Neural cell (in vitro differentiated cells): ENCODE measurements around the gene C1orf21. TPM values are rescaled to one million over a fixed set of nuclear protein-coding genes. Genes with fewer than 3 reads are reported as not detected.

ENCODE experiments used
- H2AFZ ChIP-seq: fragments of 200-600, 300-800 bp; sonication (generic), shearing (Covaris generic); 2 replicates; pipeline ENCODE4 v1.6.0; 2014; ENCODE audit warnings: low read depth, mild to moderate bottlenecking, antibody characterized with exemption, low read length, moderate library complexity
- H3F3A ChIP-seq: fragments of 200-600 bp; shearing (Covaris generic); 2 replicates; pipeline ENCODE4 v1.6.1; 2016; ENCODE audit warnings: mild to moderate bottlenecking, moderate library complexity, mixed read lengths, antibody characterized with exemption, low read length; ENCODE audit not compliant: insufficient read depth, poor library complexity, severe bottlenecking
- H3K27ac ChIP-seq: fragments of 200-600, 300-800 bp; sonication (generic), shearing (Covaris generic); 2 replicates; pipeline ENCODE4 v1.5.1; 2014; ENCODE audit warnings: mild to moderate bottlenecking, low read length, moderate library complexity
- H3K27me3 ChIP-seq: fragments of 300-800, 200-600 bp; sonication (generic), shearing (Covaris generic); 2 replicates; pipeline ENCODE4 v1.6.0; 2014; ENCODE audit warnings: mild to moderate bottlenecking, low read depth, low read length, moderate library complexity; ENCODE audit not compliant: insufficient read depth
- H3K36me3 ChIP-seq: fragments of 300-800, 200-600 bp; sonication (generic), shearing (Covaris generic); 2 replicates; pipeline ENCODE4 v1.5.1; 2014; ENCODE audit warnings: mild to moderate bottlenecking, antibody characterized with exemption, low read length, moderate library complexity; ENCODE audit not compliant: insufficient read depth
- H3K4me2 ChIP-seq: fragments of 300-800, 200-600 bp; sonication (generic), shearing (Covaris generic); 2 replicates; pipeline ENCODE4 v1.6.0; 2014; ENCODE audit warnings: mild to moderate bottlenecking, low read length
- H3K4me3 ChIP-seq: fragments of 300-800, 200-600 bp; sonication (generic), shearing (Covaris generic); 2 replicates; pipeline ENCODE4 v1.5.1; 2014; ENCODE audit warnings: mild to moderate bottlenecking, low read length, moderate library complexity
- H3K79me2 ChIP-seq: fragments of 200-600 bp; shearing (Covaris generic); replicated peaks from 2 replicates; pipeline ENCODE4 v1.6.0; 2014; ENCODE audit warnings: mild to moderate bottlenecking, low read length, moderate library complexity; ENCODE audit not compliant: insufficient read depth
- H3K9ac ChIP-seq: fragments of 300-800, 200-600 bp; sonication (generic), shearing (Covaris generic); 2 replicates; pipeline ENCODE4 v1.6.1; 2016; ENCODE audit warnings: mild to moderate bottlenecking, low read length, mixed read lengths
- H3K9me2 ChIP-seq: fragments of 200-600 bp; shearing (Covaris generic); 2 replicates; pipeline ENCODE4 v1.6.1; 2016; ENCODE audit warnings: mild to moderate bottlenecking, low read length, mixed read lengths; ENCODE audit not compliant: insufficient read depth
- H3K9me3 ChIP-seq: fragments of 200-600, 300-800 bp; sonication (generic), shearing (Covaris generic); 2 replicates; pipeline ENCODE4 v1.6.1; 2016; ENCODE audit warnings: mild to moderate bottlenecking, mixed run types, low read length, moderate library complexity, mixed read lengths
- H4K20me1 ChIP-seq: fragments of 200-600 bp; shearing (Covaris generic); 2 replicates; pipeline ENCODE4 v1.6.1; 2016; ENCODE audit warnings: mild to moderate bottlenecking, mixed run types; ENCODE audit not compliant: insufficient read depth
- EP300 ChIP-seq: fragments of 450-650 bp; conservative IDR thresholded peaks from 2 replicates; pipeline ENCODE4 v1.6.1; 2014; ENCODE audit warnings: antibody characterized with exemption, mild to moderate bottlenecking, moderate library complexity; ENCODE audit not compliant: poor library complexity, severe bottlenecking
- EZH2 ChIP-seq: fragments of 200-600, 300-800 bp; shearing (Covaris generic), sonication (generic); IDR thresholded peaks from 2 replicates; pipeline ENCODE4 v1.6.1; 2014; ENCODE audit warnings: antibody characterized with exemption, low read length, borderline replicate concordance, mild to moderate bottlenecking; ENCODE audit not compliant: insufficient read depth, poor library complexity, severe bottlenecking
- MXI1 ChIP-seq: fragments of 450-650 bp; conservative IDR thresholded peaks from 2 replicates; pipeline ENCODE4 v1.6.1; 2014; ENCODE audit warnings: antibody characterized with exemption, mild to moderate bottlenecking; ENCODE audit not compliant: poor library complexity, severe bottlenecking
- POLR2AphosphoS5 ChIP-seq: IDR thresholded peaks from 2 replicates; pipeline ENCODE4 v1.6.1; 2012
- RAD21 ChIP-seq: fragments of 450-650 bp; conservative IDR thresholded peaks from 2 replicates; pipeline ENCODE4 v1.6.1; 2014; ENCODE audit warnings: antibody characterized with exemption, mild to moderate bottlenecking, moderate library complexity
- REST ChIP-seq: IDR thresholded peaks from 2 replicates; pipeline ENCODE4 v1.6.1; 2012; ENCODE audit warnings: borderline replicate concordance
- SMC3 ChIP-seq: fragments of 450-650 bp; conservative IDR thresholded peaks from 2 replicates; pipeline ENCODE4 v1.6.1; 2014; ENCODE audit warnings: antibody characterized with exemption, mild to moderate bottlenecking, moderate library complexity; ENCODE audit not compliant: poor library complexity
- TAF1 ChIP-seq: IDR thresholded peaks from 2 replicates; pipeline ENCODE4 v1.6.1; 2012; ENCODE audit warnings: low read depth
- polyA plus RNA-seq: library from polyadenylated mRNA; depleted of rRNA; stranded (reverse); fragments of >200 nt; gene quantifications from 2 replicates; pipeline ENCODE4 v1.2.3, GENCODE V29; 2014
- TF ChIP-seq, protein P1 (sequence below): fragments of 450-650 bp; IDR thresholded peaks from 2 replicates; pipeline ENCODE4 v1.5.1; 2014; ENCODE audit warnings: antibody characterized with exemption, mild to moderate bottlenecking, moderate library complexity; ENCODE audit not compliant: poor library complexity, severe bottlenecking

Gene C1orf21
- polyA plus RNA-seq, 1 donor from 2014 or later: 21.1 TPM

GRCh38 chr1:184350573-184350972 lies 36.3 kb upstream of the C1orf21 start:
- H3K9me3 ChIP-seq: no peaks in the 10 kb centered on the region
- no peaks in the 10 kb centered on the region for H3K79me2 ChIP-seq
- H3K27me3 ChIP-seq: no peaks in the 10 kb centered on the region
- no peaks in the 10 kb centered on the region for H3K36me3 ChIP-seq
- TF ChIP-seq EZH2 (no peak), RAD21 (no peak), REST (no peak), EP300 (no peak), TAF1 (no peak), POLR2AphosphoS5 (no peak), SMC3 (no peak), MXI1 (no peak)
- TF ChIP-seq, protein P1, sequence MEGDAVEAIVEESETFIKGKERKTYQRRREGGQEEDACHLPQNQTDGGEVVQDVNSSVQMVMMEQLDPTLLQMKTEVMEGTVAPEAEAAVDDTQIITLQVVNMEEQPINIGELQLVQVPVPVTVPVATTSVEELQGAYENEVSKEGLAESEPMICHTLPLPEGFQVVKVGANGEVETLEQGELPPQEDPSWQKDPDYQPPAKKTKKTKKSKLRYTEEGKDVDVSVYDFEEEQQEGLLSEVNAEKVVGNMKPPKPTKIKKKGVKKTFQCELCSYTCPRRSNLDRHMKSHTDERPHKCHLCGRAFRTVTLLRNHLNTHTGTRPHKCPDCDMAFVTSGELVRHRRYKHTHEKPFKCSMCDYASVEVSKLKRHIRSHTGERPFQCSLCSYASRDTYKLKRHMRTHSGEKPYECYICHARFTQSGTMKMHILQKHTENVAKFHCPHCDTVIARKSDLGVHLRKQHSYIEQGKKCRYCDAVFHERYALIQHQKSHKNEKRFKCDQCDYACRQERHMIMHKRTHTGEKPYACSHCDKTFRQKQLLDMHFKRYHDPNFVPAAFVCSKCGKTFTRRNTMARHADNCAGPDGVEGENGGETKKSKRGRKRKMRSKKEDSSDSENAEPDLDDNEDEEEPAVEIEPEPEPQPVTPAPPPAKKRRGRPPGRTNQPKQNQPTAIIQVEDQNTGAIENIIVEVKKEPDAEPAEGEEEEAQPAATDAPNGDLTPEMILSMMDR: no peak
- H3K27ac ChIP-seq: no peak overlapping the region
- no peak overlapping the region for H2AFZ ChIP-seq
- no peak overlapping the region for H3K4me2 ChIP-seq
- no peaks in the 10 kb centered on the region for H3K9me2 ChIP-seq
- H4K20me1 ChIP-seq: no peaks in the 10 kb centered on the region
- no peak overlapping the region for H3K4me3 ChIP-seq
- no peaks in the 10 kb centered on the region for H3F3A ChIP-seq
- H3K9ac ChIP-seq: no peak overlapping the region

- Histone ChIP-seq H3K9me2 (no peaks in the 10 kb centered on the region), H3K36me3 (no peaks in the 10 kb centered on the region), H4K20me1 (no peaks in the 10 kb centered on the region), H3K27ac (no peak overlapping the region), H3K27me3 (no peaks in the 10 kb centered on the region), H3F3A (no peaks in the 10 kb centered on the region), H3K79me2 (no peaks in the 10 kb centered on the region), H3K9me3 (no peaks in the 10 kb centered on the region), H3K9ac (no peak overlapping the region), H3K4me2 (no peak overlapping the region), H3K4me3 (no peak overlapping the region), H2AFZ (no peak overlapping the region)
- TF ChIP-seq, protein P1: no peak
- TF ChIP-seq RAD21 (no peak), EP300 (no peak), POLR2AphosphoS5 (no peak), SMC3 (no peak), EZH2 (no peak), TAF1 (no peak), REST (no peak), MXI1 (no peak)
Observed at GRCh38 chr1:184351416-184351975, 35.3 kb upstream of the C1orf21 start.
